HG03135 (cell line): ENCODE measurements around the gene TPK1.

ENCODE experiments used
- ATAC-seq: cut with Tn5 transposase; IDR thresholded peaks from one replicate; pipeline ENCODE4 v1.9.1; 2021; ENCODE audit warnings: mild to moderate bottlenecking, moderate library complexity; ENCODE audit not compliant: unreplicated experiment

TPK1 gene

GRCh38 chr7:144545330-144545729, 290.5 kb downstream of the TPK1 start:
- ATAC-seq, result no peak

- ATAC-seq, result no peak
Measured at GRCh38 chr7:144534655-144535395, 301.0 kb downstream of the TPK1 start.

GRCh38 chr7:144534196-144534595, 301.7 kb downstream of the TPK1 start:
- ATAC-seq, result no peak

- ATAC-seq, result no peak
Measured at GRCh38 chr7:144531181-144531580, 304.7 kb downstream of the TPK1 start.

GRCh38 chr7:144529269-144529926, 306.5 kb downstream of the TPK1 start:
- ATAC-seq, result peak; percentile 93

- no peak for ATAC-seq
Measured at GRCh38 chr7:144528536-144529045, 307.3 kb downstream of the TPK1 start.

- ATAC-seq, result no peak
Measured at GRCh38 chr7:144527051-144527471, 308.8 kb downstream of the TPK1 start.

GRCh38 chr7:144525956-144526355, 309.9 kb downstream of the TPK1 start:
- ATAC-seq, result no peak

- ATAC-seq, result no peak
Measured at GRCh38 chr7:144524271-144524670, 311.6 kb downstream of the TPK1 start.

GRCh38 chr7:144523621-144524020, 312.2 kb downstream of the TPK1 start:
- ATAC-seq, result no peak

GRCh38 chr7:144519925-144520324, 315.9 kb downstream of the TPK1 start:
- no peak for ATAC-seq

- no peak for ATAC-seq
Measured at GRCh38 chr7:144518360-144518759, 317.5 kb downstream of the TPK1 start.

- no peak for ATAC-seq
Measured at GRCh38 chr7:144517749-144518148, 318.1 kb downstream of the TPK1 start.

GRCh38 chr7:144516729-144517525, 318.9 kb downstream of the TPK1 start:
- ATAC-seq, result no peak

GRCh38 chr7:144513334-144513733, 322.5 kb downstream of the TPK1 start:
- no peak for ATAC-seq

GRCh38 chr7:144510621-144511020, 325.2 kb downstream of the TPK1 start:
- ATAC-seq, result no peak

GRCh38 chr7:144508702-144509101, 327.2 kb downstream of the TPK1 start:
- peak; percentile 65 for ATAC-seq

GRCh38 chr7:144503215-144503614, 332.6 kb downstream of the TPK1 start:
- ATAC-seq, result no peak

- ATAC-seq, result no peak
Measured at GRCh38 chr7:144500225-144500624, 335.6 kb downstream of the TPK1 start.

GRCh38 chr7:144497282-144497681, 338.6 kb downstream of the TPK1 start:
- ATAC-seq, result no peak

GRCh38 chr7:144494355-144494754, 341.5 kb downstream of the TPK1 start:
- ATAC-seq, result no peak
